Measurements from ENCODE around the gene MYOCOS.
"Not testable (repeated sequence)": the region's sequence is repeated elsewhere in the genome, so short reads cannot be mapped to it uniquely, and the experiment has no call there.

Gene MYOCOS, protein sequence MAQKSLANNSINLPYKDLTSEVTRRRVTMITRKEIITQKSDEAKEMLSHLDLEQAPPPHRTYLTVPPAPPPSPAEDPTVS

DNA sequence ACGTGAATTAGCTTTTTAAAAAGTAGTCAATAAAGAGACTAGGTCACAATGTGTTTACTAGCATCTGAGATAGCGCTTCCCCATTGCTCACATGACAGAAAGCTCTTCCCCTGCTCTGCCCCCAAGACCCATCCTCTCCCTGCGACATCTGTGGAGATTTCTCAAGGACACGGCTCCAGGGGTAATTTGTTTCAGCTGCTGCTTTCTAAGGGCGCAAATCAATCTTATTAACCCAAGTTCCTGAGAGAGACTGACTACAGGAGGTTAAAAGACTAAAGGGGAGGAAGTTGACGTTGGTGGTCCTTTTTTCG, at the start of gene MYOCOS:
Gene MYOCOS (plus strand): TSS at position 92 of the 311 bp plus-strand sequence. CDS start 1,641 bp downstream, outside the sequence.
- no peak for DNase-seq (ENCODE audit: low read depth in 3 of 3)

DNA sequence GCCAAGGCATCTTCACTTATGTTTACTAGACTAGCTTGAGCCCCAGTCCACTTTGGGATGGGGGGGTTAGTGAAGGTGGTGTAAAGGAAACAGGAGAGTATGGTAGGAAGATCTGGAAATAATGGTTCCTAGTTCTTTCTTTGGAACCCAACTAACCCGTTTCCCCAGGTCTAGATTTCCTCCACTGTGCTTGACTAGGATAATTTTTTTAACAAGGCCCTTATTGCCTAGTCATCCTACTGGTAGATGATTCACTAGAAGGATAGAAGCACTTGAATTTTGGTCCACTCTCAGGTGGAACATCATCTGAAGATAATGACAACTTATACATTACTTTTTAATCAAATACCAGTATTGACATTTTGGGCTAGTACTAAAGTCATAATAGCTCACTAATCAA, 45.9 kb upstream of the MYOCOS start:
- DNase-seq (ENCODE audit: low read depth in 3 of 3) = no peak

DNA sequence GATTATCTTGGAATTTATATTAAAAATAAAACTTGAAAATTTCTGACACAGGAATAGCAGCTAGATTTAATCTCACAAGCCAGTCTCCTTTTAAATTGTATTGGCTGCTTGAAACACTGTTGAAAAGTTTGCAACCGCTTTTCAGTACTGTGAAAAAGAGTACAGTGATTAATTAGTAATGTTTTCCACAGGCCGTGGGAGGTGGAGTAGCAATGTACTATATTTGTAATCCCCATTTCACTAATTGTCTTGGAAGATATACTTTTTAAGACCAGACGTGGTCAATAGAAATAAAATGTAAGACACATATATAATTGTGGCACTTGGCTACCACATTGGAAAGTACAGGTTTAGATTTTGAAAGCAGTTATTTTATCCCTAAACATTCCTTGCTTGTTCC, 40.8 kb upstream of the MYOCOS start:
- no peak for DNase-seq (ENCODE audit: low read depth in 3 of 3)

DNA sequence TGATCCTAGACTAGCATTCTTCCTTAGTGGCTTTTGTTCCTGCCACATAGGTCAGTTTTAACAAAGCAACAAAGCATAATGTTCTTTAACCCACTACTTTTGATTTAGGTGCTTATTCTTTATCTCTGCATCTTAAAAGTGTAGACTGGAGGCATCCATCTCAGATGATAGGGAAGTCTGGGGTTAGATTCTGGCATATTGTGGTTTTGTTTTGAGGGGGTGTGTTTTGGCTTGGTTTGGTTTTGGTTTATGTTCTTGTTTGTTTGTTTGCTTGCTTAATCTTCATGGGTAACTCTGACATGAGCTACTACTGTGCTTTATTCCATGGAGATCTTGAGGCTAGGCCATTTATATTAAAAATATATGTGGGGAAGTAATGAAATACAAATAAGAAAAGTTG, 40.3 kb upstream of the MYOCOS start:
- no peak for DNase-seq (ENCODE audit: low read depth in 3 of 3)

GRCh38 chr1:171582589-171582988, 39.5 kb upstream of the MYOCOS start:
- DNase-seq (ENCODE audit: low read depth in 3 of 3) = no peak

GRCh38 chr1:171583591-171584201, 38.3 kb upstream of the MYOCOS start:
- no peak for DNase-seq (ENCODE audit: low read depth in 3 of 3)

DNA sequence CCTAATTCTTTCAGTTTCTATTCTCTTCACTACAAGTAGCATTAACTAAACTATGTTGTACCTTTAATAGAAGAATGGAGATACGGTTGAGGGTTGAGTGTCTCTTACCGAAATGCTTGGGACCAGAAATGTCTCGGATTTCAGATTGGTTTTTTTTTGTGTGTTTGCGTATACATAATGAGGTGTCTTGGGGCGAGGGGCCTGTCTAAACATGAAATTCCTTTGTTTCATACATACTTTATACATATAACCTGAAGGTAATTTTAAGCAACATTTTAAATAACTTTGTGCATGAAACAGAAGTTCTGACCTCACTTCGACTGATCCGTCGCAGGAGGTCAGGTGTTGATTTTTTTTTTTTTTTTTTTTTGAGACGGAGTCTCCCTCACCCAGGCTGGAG, 36.3 kb upstream of the MYOCOS start:
- no peak for DNase-seq (ENCODE audit: low read depth in 3 of 3)

- no peak for DNase-seq (ENCODE audit: low read depth in 3 of 3)
Observed at GRCh38 chr1:171588230-171588629, 33.8 kb upstream of the MYOCOS start.

DNA sequence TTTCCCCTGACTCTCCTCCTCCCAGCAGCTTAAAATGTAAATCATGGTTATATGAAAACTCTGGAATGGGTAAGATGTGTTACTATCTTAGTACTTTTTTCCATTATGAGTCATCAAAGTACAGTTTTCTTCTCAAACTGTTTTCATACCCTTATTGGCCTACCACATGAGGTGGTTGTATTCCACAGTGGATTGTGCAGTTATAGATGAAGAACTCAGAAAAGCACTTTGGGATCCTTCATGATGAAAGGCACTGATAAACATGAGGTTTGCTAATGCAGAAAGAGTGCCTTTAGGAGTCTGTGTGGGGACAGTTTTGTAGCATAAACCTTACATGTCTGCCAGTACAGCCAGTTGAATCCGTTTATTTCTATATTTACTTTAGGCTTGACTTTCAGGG, 32.0 kb upstream of the MYOCOS start:
- DNase-seq (ENCODE audit: low read depth in 3 of 3) = no peak

- DNase-seq (ENCODE audit: low read depth in 3 of 3) = no peak
Observed at GRCh38 chr1:171595324-171595723, 26.7 kb upstream of the MYOCOS start.

- DNase-seq (ENCODE audit: low read depth in 3 of 3) = no peak
Observed at GRCh38 chr1:171596119-171596518, 25.9 kb upstream of the MYOCOS start.

DNA sequence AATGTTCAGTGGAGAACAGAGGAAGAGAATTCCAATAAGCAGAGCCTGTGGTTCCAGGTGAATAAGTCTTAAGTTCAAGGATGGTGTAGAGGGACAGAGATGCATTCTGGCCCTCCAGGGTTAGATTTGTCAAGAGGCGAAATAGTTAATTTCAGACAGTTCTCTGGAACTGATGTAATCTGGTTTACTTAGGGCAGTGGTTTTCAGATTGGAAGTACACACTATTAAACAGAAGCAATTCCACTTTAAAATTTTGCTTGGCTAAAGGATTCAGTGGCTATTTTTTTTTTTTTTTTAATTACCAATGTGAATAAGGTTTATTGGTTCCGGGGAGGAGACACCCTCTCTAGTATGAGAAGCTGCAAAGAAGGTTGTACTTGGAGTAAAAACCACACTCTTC, 25.3 kb upstream of the MYOCOS start:
- no peak for DNase-seq (ENCODE audit: low read depth in 3 of 3)

DNA sequence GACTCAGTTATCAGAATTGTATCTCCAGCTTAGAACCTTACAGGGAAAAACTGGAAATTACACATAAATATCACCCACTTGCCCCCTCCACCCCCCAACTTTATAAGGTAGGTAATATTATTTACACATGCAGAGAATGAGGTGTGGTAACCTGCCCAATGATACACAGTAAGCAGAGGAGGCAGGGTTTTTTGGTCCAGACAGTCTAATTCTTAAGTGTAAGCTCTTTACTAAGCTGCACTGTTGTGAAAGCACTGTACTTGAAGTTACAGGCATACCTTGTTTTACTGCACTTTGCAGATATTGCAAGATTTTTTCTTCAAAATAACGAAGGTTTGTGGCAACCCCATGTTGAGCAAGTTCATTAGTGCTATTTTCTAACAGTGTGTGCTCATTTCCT, 24.8 kb upstream of the MYOCOS start:
- no peak for DNase-seq (ENCODE audit: low read depth in 3 of 3)

DNA sequence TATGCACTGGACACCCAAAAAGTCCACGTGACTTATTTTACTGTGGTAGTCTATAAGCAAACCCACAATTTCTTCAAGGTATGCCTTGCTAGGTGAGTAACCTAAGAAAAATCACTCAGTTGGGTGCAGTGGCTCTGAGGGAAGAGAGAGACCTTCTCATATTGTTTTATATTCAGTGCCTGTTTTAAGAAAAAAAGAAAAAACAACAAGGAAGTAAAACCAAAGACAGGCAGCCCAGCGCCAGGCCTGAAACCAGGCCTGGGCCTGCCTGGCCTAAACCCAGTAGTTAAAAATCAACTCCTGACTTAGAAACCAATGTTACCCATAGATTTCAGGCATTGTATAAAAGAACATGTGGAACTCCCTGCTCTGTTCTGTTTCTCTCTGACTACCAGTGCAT, 21.7 kb upstream of the MYOCOS start:
- not testable (repeated sequence) for DNase-seq (ENCODE audit: low read depth in 3 of 3)

DNA sequence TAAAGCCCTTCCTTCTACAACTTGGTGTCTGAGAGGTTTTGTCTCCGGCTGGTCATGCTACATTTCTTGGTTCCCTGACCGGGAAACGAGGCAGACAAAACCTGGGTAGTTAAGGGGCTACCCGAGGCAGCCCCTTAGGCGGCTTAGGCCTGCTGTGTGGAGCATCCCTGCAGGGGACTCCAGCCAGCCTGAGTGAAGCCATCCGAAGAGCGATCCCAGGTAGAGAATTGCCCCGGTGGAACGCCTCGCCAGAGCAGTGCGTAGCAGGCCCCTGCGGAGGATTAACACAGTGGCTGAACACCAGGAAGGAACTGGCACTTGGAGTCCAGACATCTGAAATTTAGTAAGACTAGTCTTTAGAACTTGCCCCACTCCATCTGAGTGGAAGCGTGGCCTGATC, 21.2 kb upstream of the MYOCOS start:
- DNase-seq (ENCODE audit: low read depth in 3 of 3) = no peak

DNA sequence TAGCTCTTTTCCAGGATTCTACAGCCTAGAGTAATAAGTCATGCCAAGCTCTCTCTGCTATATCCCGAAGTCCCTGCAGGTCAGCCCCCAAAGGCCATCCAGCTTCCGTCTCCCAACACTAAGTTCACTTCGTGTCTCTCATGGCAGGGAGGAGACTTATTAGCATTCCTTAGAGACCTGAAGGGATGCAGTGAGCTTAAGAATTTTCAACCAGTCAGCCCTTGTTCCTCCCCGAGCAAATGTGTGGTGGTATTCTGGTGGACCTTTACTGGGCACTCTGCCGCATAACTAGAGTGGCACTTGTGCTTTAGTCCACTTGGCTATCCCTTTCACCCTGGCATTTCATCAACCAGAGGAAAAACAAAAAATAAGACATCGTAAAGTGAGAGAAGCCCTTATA, 19.0 kb upstream of the MYOCOS start:
- DNase-seq (ENCODE audit: low read depth in 3 of 3) = not testable (repeated sequence)

DNA sequence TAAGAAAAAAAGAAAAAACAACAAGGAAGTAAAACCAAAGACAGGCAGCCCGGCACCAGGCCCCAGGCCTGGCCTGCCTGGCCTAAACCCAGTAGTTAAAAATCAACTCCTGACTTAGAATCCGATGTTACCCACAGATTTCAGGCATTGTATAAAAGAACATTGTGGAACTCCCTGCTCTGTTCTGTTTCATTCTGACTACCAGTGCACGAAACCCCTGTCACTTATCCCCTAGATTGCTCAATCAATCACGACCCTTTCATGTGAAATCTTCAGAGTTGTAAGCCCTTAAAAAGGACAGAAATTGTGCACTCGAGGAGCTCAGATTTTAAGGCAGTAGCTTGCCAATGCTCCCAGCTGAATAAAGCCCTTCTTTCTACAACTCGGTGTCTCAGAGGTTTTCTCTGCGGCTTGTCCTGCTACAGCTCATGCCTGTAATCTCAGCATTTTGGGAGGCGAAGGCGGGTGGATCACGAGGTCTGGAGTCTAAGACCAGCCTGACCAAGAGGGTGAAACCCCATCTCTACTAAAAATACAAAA, 15.6 kb upstream of the MYOCOS start:
- no peak for DNase-seq (ENCODE audit: low read depth in 3 of 3)

DNA sequence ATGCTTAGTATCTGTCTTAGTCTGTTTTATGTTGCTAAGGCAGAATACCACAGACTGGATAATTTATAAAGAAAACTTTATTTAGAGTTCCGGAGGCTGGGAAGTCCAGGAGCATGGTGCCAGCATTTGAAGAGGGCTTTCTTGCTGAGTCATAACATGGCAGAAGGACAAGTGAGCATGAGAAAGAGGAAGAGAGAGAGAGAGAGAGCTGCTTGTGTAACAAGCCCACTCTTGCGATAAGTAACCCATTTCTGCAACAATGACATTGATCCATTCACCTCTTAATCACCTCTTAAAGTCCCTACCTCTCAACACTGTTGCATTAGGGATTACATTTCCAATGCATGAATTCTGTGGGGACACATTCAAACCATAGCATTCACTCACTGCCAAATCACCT, 11.7 kb upstream of the MYOCOS start:
- no peak for DNase-seq (ENCODE audit: low read depth in 3 of 3)

- DNase-seq (ENCODE audit: low read depth in 3 of 3) = no peak
Observed at GRCh38 chr1:171611306-171611705, 10.7 kb upstream of the MYOCOS start.

GRCh38 chr1:171613282-171613681, 8.8 kb upstream of the MYOCOS start:
- DNase-seq (ENCODE audit: low read depth in 3 of 3) = no peak

- not testable (repeated sequence) for DNase-seq (ENCODE audit: low read depth in 3 of 3)
Observed at GRCh38 chr1:171615122-171615906, 6.7 kb upstream of the MYOCOS start.

- no peak for DNase-seq (ENCODE audit: low read depth in 3 of 3)
Observed at GRCh38 chr1:171616586-171616985, 5.5 kb upstream of the MYOCOS start.

DNA sequence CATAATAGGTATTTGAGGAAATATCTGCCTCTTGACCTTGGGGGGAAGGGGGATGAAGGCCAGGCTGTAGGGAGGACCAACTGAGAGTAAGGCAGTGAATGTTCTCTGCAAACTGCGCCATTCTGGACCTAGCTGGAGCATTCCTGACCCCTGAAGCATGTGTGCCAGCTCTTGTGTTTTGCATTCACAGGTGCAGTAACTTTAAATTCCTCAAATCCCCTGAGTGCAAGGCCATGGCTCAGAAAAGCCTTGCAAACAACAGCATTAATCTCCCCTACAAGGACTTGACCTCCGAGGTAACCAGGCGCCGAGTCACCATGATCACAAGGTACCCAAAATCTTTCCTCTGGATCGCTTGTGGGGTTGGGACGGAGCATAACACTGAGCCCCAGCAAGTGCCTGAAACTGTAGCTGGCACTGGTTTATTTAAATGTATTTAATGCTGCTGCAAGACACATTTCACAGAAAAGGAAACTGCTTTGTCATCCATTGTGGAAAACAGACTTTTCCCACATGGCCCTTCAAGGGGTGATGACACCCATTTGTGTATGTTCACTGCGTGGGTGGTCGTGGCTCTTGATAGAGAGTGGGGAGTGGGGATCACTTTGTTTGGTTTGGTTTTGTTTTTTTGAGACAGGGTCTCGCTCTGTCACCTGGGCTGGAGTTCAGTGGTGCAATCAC, 1.7 kb downstream of the MYOCOS start:
- no peak for DNase-seq (ENCODE audit: low read depth in 3 of 3)

Measured in stimulated activated CD4-positive, alpha-beta T cell treated with anti-CD3 and anti-CD28 coated beads, TNF-alpha, amount 100 ng/mL, for 4 hours (primary cell).